Suppressor macrophage treated with lipopolysaccharide for 1 hour (primary cell): ENCODE results near the gene ZDHHC11B.
A peak's percentile ranks its signal among the peaks of the same experiment; 100 is the strongest.
"Not testable (repeated sequence)": the region's sequence is repeated elsewhere in the genome, so short reads cannot be mapped to it uniquely, and the experiment has no call there.

Source experiments
- DNase-seq, 3 donors: peaks; one replicate each; pipeline ENCODE4 v3.0.0-alpha.2; 2020 to 2022

Gene ZDHHC11B

GRCh38 chr5:784428-785177, at the start of gene ZDHHC11B:
Gene ZDHHC11B, minus strand, starts transcription at chr5:784729. Its CDS starts 17,810 bp downstream, at chr5:766919.
- peak; percentile 71 to 89 (median 78) for DNase-seq

- DNase-seq, result not testable (repeated sequence)
Measured at GRCh38 chr5:834013-834412, 49.5 kb upstream of the ZDHHC11B start.

- DNase-seq, result not testable (repeated sequence)
Measured at GRCh38 chr5:828194-828593, 43.7 kb upstream of the ZDHHC11B start.

- DNase-seq, result not testable (repeated sequence)
Measured at GRCh38 chr5:825544-825943, 41.0 kb upstream of the ZDHHC11B start.

- no peak for DNase-seq
Measured at GRCh38 chr5:821504-821903, 37.0 kb upstream of the ZDHHC11B start.

- no peak for DNase-seq
Measured at GRCh38 chr5:820245-820644, 35.7 kb upstream of the ZDHHC11B start.

GRCh38 chr5:819078-819477, 34.5 kb upstream of the ZDHHC11B start:
- DNase-seq, result no peak

- no peak for DNase-seq
Measured at GRCh38 chr5:816176-816575, 31.6 kb upstream of the ZDHHC11B start.

- DNase-seq, result no peak
Measured at GRCh38 chr5:815449-815848, 30.9 kb upstream of the ZDHHC11B start.

GRCh38 chr5:813575-813974, 29.0 kb upstream of the ZDHHC11B start:
- not testable (repeated sequence) for DNase-seq

GRCh38 chr5:811384-811783, 26.9 kb upstream of the ZDHHC11B start:
- not testable (repeated sequence) for DNase-seq

- DNase-seq, result not testable (repeated sequence)
Measured at GRCh38 chr5:807719-808514, 23.4 kb upstream of the ZDHHC11B start.

GRCh38 chr5:801472-801871, 16.9 kb upstream of the ZDHHC11B start:
- DNase-seq, result no peak

GRCh38 chr5:801055-801454, 16.5 kb upstream of the ZDHHC11B start:
- DNase-seq, result not testable (repeated sequence)

- not testable (repeated sequence) for DNase-seq
Measured at GRCh38 chr5:798505-799138, 14.1 kb upstream of the ZDHHC11B start.

GRCh38 chr5:797986-798385, 13.5 kb upstream of the ZDHHC11B start:
- not testable (repeated sequence) for DNase-seq

- DNase-seq, result not testable (repeated sequence)
Measured at GRCh38 chr5:795873-796272, 11.3 kb upstream of the ZDHHC11B start.

GRCh38 chr5:794948-795347, 10.4 kb upstream of the ZDHHC11B start:
- not testable (repeated sequence) for DNase-seq

- DNase-seq, result not testable (repeated sequence)
Measured at GRCh38 chr5:788703-789102, 4.2 kb upstream of the ZDHHC11B start.

- DNase-seq, result not testable (repeated sequence)
Measured at GRCh38 chr5:787857-788233, 3.3 kb upstream of the ZDHHC11B start.

- not testable (repeated sequence) for DNase-seq
Measured at GRCh38 chr5:787224-787856, 2.8 kb upstream of the ZDHHC11B start.

GRCh38 chr5:785181-785705, 714 bp upstream of the ZDHHC11B start:
- not testable (repeated sequence) for DNase-seq
